WTC11 (cell line): Measurements from ENCODE around the gene AKTIP.

Experiments
- ATF6 ChIP-seq: sonication (generic); formaldehyde crosslinking; IDR thresholded peaks from 2 replicates; pipeline ENCODE4 v1.8.1; 2023; ENCODE audit warnings: mild to moderate bottlenecking, missing genetic modification reagents
- CBFB ChIP-seq: sonication (generic); formaldehyde crosslinking; IDR thresholded peaks from 2 replicates; pipeline ENCODE4 v1.8.1; 2022; ENCODE audit warnings: mild to moderate bottlenecking, low read depth, missing genetic modification reagents
- CTCF ChIP-seq: fragments of 200-600 bp; IDR thresholded peaks from 2 replicates; pipeline ENCODE4 v1.8.0; 2022; ENCODE audit warnings: antibody characterized with exemption
- TF ChIP-seq, protein P1 (sequence below): sonication (generic); formaldehyde crosslinking; IDR thresholded peaks from 2 replicates; pipeline ENCODE4 v1.8.0; 2022; ENCODE audit warnings: mild to moderate bottlenecking, missing genetic modification reagents
- TF ChIP-seq, protein P2 (sequence below): sonication (generic); formaldehyde crosslinking; IDR thresholded peaks from 2 replicates; pipeline ENCODE4 v1.8.0; 2022; ENCODE audit warnings: missing genetic modification reagents
- TF ChIP-seq, protein P3 (sequence below): sonication (generic); formaldehyde crosslinking; IDR thresholded peaks from 2 replicates; pipeline ENCODE4 v1.8.0; 2022; ENCODE audit warnings: mild to moderate bottlenecking, missing genetic modification reagents

DNA sequence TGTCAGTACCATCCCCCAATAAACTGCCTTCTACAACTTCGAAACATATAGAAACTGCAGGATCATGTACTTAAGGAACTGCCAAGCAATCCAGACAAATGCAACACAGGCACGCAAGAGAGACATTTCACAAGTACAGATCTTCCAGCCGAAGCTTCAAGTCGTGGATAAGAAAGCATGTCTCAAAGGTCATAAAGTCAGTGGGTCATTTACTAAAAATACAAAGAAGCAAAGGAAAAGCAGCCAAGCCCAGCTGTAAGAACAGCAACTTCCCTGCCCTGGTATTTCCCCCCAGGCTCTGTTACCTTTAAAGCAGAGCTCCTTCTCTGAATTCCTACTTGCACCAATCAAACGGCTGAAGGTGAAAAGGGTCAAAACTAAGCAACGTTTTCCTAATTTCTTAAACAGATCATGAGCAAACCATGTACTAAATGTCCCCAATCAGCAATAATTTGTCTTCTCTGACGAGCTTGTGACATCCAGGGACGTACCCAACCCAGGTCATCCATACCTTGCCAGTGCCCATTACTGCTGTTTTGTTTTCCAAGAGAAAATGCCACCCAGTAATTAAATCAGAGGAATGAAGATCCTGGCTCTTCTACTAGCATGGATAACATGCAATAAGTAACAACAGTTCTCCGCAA is 1.7 kb downstream of the AKTIP start:
- TF ChIP-seq, protein P1, sequence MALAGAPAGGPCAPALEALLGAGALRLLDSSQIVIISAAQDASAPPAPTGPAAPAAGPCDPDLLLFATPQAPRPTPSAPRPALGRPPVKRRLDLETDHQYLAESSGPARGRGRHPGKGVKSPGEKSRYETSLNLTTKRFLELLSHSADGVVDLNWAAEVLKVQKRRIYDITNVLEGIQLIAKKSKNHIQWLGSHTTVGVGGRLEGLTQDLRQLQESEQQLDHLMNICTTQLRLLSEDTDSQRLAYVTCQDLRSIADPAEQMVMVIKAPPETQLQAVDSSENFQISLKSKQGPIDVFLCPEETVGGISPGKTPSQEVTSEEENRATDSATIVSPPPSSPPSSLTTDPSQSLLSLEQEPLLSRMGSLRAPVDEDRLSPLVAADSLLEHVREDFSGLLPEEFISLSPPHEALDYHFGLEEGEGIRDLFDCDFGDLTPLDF, result no peak
- TF ChIP-seq ATF6 (no peak), CTCF (no peak), CBFB (CRISPR knock-in tag) (no peak)
- TF ChIP-seq, protein P2, sequence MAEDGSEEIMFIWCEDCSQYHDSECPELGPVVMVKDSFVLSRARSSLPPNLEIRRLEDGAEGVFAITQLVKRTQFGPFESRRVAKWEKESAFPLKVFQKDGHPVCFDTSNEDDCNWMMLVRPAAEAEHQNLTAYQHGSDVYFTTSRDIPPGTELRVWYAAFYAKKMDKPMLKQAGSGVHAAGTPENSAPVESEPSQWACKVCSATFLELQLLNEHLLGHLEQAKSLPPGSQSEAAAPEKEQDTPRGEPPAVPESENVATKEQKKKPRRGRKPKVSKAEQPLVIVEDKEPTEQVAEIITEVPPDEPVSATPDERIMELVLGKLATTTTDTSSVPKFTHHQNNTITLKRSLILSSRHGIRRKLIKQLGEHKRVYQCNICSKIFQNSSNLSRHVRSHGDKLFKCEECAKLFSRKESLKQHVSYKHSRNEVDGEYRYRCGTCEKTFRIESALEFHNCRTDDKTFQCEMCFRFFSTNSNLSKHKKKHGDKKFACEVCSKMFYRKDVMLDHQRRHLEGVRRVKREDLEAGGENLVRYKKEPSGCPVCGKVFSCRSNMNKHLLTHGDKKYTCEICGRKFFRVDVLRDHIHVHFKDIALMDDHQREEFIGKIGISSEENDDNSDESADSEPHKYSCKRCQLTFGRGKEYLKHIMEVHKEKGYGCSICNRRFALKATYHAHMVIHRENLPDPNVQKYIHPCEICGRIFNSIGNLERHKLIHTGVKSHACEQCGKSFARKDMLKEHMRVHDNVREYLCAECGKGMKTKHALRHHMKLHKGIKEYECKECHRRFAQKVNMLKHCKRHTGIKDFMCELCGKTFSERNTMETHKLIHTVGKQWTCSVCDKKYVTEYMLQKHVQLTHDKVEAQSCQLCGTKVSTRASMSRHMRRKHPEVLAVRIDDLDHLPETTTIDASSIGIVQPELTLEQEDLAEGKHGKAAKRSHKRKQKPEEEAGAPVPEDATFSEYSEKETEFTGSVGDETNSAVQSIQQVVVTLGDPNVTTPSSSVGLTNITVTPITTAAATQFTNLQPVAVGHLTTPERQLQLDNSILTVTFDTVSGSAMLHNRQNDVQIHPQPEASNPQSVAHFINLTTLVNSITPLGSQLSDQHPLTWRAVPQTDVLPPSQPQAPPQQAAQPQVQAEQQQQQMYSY (CRISPR knock-in tag), result no peak
- TF ChIP-seq, protein P3, sequence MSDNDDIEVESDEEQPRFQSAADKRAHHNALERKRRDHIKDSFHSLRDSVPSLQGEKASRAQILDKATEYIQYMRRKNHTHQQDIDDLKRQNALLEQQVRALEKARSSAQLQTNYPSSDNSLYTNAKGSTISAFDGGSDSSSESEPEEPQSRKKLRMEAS (CRISPR knock-in tag), result no peak
